PC-3 (cell line): ENCODE measurements around the gene HACD1.

ENCODE experiments used
- EZH2 ChIP-seq: fragments of 300-600 bp; sonication (generic); IDR thresholded peaks from one replicate; pipeline ENCODE4 v1.6.1; 2017; ENCODE audit warnings: antibody characterized with exemption, mild to moderate bottlenecking, low read length; ENCODE audit not compliant: unreplicated experiment
- EZH2phosphoT487 ChIP-seq: fragments of 300-600 bp; sonication (generic); IDR thresholded peaks from 2 replicates; pipeline ENCODE4 v1.6.1; 2018; ENCODE audit warnings: mild to moderate bottlenecking, antibody characterized with exemption, low read length, borderline replicate concordance
- TF ChIP-seq, protein P1 (sequence below): fragments of 300-600 bp; sonication (generic); conservative IDR thresholded peaks from 2 replicates; pipeline ENCODE4 v1.5.1; 2017; ENCODE audit warnings: antibody characterized with exemption, low read depth, mild to moderate bottlenecking, low read length

GRCh38 chr10:17557459-17557858 is 59.7 kb downstream of the HACD1 start:
- TF ChIP-seq, protein P1, sequence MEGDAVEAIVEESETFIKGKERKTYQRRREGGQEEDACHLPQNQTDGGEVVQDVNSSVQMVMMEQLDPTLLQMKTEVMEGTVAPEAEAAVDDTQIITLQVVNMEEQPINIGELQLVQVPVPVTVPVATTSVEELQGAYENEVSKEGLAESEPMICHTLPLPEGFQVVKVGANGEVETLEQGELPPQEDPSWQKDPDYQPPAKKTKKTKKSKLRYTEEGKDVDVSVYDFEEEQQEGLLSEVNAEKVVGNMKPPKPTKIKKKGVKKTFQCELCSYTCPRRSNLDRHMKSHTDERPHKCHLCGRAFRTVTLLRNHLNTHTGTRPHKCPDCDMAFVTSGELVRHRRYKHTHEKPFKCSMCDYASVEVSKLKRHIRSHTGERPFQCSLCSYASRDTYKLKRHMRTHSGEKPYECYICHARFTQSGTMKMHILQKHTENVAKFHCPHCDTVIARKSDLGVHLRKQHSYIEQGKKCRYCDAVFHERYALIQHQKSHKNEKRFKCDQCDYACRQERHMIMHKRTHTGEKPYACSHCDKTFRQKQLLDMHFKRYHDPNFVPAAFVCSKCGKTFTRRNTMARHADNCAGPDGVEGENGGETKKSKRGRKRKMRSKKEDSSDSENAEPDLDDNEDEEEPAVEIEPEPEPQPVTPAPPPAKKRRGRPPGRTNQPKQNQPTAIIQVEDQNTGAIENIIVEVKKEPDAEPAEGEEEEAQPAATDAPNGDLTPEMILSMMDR: no peak
- no peak for TF ChIP-seq EZH2
- TF ChIP-seq EZH2phosphoT487: no peak
